Activated CD8-positive, alpha-beta memory T cell treated with anti-CD3 and anti-CD28 coated beads, Interleukin-2, amount 50 U/mL, for 1 hour (primary cell): Measurements from ENCODE around the gene ERAL1.
"Not testable (repeated sequence)": the region's sequence is repeated elsewhere in the genome, so short reads cannot be mapped to it uniquely, and the experiment has no call there.

ENCODE experiments used
- DNase-seq: peaks from one replicate; pipeline ENCODE4 v3.0.0-alpha.2; 2020; ENCODE audit errors: extremely low read depth

The ERAL1 gene

DNA sequence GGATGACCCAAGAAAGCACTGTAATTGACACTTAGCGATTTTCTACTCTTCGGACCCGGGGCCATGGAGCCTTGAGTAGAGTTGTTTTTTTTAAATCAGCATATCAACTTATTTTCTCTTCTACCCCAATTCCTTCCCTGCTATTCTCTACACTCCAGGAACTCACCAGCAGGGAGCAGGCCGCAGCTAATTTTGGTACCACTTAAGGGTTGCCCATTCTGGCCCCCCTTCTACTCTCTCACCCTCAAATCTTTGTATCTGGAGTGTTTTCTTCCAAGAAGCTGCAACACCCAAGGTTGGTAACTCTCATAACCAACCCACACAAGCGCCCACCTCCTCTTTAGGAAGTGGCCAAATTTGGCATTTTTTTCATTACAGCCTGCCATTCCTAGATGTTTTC is 5.5 kb upstream of the ERAL1 start:
- no peak for DNase-seq

GRCh38 chr17:28853295-28853694 is 1.5 kb upstream of the ERAL1 start:
- no peak for DNase-seq

- no peak for DNase-seq
These were observed 492 bp downstream of the ERAL1 start for GRCh38 chr17:28855336-28855679.

DNA sequence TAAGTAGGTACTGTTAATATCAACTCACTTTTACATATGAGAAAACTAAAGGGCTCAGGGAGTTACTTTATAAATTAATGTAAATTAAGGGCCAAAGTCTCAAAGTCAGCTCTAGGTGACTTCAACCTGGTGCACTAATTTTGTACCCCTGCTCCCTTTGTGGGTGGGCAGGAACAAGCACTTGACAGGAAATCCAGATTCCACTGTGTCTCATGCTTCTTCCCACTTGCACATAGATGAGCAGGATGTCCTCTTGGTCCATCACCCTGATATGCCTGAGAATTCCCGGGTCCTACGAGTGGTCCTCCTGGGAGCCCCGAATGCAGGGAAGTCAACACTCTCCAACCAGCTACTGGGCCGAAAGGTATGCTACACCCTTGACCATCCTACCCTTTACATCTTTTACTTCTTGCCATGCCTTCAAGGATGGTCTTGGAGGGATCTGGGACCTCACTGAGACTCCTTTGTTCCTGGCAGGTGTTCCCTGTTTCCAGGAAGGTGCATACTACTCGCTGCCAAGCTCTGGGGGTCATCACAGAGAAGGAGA is 1.3 kb downstream of the ERAL1 start:
- DNase-seq = no peak

DNA sequence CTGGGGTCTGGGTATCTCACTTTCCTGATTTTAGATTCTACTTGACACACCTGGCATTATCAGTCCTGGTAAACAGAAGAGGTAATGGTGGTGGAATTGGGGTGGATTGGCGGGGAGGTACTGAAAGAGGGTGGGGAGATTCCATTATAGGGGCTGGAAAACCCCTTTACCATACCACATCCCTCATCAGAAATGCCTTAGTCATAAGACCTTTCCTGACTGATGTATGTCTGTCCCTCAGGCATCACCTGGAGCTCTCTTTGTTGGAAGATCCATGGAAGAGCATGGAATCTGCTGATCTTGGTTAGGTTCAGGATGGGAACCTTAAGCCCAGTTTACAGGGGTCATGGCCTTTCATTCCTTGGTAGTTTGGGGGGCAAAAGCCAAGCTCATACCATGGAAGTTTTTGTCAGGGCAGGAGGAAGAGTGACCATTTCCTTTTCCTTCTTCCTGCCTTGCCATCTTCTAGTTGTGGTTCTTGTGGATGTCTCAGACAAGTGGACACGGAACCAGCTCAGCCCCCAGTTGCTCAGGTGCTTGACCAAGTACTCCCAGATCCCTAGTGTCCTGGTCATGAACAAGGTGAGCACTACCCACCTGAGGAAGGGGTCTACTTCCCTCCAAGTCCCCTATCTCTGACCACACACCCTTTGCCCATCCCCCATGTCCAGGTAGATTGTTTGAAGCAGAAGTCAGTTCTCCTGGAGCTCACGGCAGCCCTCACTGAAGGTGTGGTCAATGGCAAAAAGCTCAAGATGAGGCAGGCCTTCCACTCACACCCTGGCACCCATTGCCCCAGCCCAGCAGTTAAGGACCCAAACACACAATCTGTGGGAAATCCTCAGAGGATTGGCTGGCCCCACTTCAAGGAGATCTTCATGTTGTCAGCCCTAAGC is 3.3 kb downstream of the ERAL1 start:
- no peak for DNase-seq

GRCh38 chr17:28858801-28859355 is 4.1 kb downstream of the ERAL1 start:
- DNase-seq = no peak

DNA sequence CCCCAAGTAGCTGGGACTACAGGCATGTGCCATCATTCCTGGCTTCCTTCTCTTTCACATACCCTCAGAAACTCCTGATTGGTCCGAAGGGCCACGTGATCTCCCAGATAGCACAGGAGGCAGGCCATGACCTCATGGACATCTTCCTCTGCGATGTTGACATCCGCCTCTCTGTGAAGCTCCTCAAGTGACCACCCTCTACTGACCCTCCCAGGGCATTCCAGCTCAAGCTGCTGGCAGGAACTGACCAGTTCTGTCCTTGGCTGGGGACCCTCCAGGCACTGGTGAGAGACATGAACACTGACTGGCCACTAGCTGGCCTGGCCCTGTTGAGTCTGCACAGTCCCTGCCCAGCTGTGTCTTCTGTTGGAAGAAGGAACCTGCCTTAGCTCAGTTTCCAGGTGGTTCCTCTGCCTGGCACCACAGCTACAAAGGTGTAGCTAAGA is 5.6 kb downstream of the ERAL1 start:
- no peak for DNase-seq

GRCh38 chr17:28861393-28862203 is 6.8 kb downstream of the ERAL1 start:
- no peak for DNase-seq

GRCh38 chr17:28862561-28862960 is 7.7 kb downstream of the ERAL1 start:
- DNase-seq = no peak

DNA sequence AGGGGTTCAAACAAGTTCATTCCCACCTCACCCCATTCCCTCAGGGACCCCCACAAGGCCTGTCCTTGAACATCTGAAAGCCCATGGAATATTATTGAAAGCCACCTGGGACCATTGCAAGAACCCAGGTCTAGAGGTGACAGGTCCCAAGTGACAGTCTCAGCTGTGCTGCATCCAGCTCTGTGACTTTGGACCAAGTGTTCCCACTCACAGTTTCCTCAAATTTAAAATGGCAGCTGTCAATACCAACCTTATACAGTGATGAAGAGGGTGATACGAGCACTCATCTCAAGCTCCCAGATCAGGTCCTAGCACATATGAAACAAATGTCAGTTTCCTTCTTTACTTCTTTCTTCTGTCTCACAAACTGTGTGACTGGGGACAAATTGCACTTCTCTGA is 9.1 kb downstream of the ERAL1 start:
- no peak for DNase-seq

DNA sequence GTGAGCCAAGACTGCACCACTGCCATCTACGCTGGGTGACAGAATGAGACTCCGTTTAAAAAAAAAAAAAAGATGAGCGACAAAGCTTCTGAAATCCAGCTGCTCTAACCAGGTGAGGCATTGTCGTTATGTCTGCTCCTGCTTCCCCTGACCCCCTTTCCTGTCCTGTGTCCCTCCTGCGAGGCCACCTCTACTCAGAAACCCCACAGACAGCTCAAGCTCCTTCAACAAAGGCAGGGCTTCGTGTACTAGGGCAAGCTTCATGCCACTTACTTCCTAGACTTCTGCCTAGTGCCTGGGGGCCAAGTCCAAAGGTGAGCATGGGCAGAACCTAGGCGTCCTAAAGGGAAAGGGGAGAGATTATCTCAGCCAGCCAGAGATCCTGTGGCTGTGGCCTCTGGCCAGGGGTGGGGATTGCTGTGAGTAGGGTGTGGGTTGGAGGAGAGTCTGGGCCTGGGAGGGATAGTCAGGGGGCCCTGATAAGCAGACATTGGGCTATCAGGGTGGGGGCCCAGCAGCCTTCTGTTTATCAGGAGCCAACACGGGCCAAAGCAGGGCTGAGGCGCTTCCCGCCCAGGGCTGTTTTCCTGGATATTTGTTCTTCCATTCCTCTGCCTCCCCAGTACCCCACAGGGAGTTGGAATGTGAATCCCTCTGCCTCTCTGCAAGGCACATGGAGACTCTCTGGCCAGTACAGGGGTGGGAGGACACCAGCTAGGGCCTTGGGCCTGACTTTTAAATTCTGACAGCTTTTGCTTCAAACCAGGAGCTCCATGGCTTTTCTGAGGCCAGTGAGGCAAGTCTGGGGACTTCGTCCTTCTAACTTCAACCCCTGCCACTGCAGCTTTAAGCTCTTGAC is 10.4 kb downstream of the ERAL1 start:
- no peak for DNase-seq

- DNase-seq = no peak
These were observed 11.3 kb downstream of the ERAL1 start for GRCh38 chr17:28865946-28866752.

- DNase-seq = no peak
These were observed 12.5 kb downstream of the ERAL1 start for GRCh38 chr17:28867276-28867675.

DNA sequence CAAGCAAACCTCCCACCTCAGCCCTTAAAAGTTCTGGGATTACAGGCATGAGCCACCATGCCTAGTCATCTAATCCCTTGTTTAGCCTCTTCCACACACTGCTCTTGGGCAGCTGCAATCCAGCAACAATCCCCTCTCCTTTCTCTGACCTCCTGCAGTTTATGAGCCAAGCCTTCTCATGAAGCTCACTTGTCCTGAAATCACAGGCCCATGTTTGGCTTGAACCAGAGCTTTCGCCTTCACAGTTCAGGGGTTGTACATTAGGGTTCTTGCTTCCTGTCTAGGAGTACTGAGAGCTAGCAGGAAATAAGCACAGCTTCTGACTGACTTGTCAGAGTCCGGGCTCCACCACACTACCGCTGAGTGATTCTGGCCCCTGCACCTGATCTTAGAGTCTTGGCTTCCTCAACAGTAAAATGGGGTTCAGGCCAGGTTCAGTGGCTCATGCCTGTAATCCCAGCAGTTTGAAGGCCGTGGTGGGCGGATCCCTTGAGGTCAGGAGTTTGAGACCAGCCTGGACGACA is 16.3 kb downstream of the ERAL1 start:
- no peak for DNase-seq

- no peak for DNase-seq
These were observed 19.0 kb downstream of the ERAL1 start for GRCh38 chr17:28873839-28874238.

- no peak for DNase-seq
These were observed 19.9 kb downstream of the ERAL1 start for GRCh38 chr17:28874750-28875149.

GRCh38 chr17:28875848-28876550 is 21.2 kb downstream of the ERAL1 start:
- no peak for DNase-seq

DNA sequence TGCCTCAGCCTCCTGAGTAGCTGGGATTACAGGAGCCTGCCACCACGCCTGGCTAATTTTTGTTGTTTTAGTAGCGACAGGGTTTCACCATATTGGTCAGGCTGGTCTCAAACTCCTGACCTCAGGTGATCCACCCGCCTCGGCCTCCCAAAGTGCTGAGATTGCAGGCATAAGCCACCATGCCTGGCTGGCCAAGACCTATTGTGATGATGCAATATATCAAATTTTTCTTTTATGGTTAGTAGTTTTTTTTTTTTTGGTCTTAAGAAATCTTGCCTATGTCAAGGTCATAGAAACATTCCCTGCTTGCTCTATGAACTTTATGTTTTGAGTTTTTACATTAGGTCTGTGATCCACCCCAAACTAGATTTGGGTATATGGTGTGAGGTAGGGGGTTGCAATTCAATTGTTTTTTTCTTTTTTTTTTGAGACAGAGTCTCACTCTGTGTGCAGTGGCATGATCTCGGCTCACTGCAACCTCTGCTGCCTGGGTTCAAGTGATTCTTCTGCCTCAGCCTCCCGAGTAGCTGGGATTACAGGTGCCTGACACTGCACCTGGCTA is 22.4 kb downstream of the ERAL1 start:
- DNase-seq = not testable (repeated sequence)

- DNase-seq = no peak
These were observed 23.5 kb downstream of the ERAL1 start for GRCh38 chr17:28878158-28878910.
